Endothelial cell of umbilical vein (primary cell): ENCODE data around the gene FYB1.

Experiments used
- CTCF ChIP-seq, 2 donors: IDR thresholded peaks; 1 replicate in 1 of 2; 2 replicates in 1 of 2; pipeline ENCODE4 v1.5.1; 2011; ENCODE audit warnings: low read length in 2 of 2, mild to moderate bottlenecking in 2 of 2, moderate library complexity in 2 of 2, control low read depth in 1 of 2, inconsistent platforms in 1 of 2, low read depth in 1 of 2; ENCODE audit not compliant: insufficient read depth in 1 of 2; ENCODE audit errors: extremely low read depth in 1 of 2
- EZH2 ChIP-seq: IDR thresholded peaks from 2 replicates; pipeline ENCODE4 v1.6.1; 2012; ENCODE audit warnings: borderline replicate concordance, low read depth, mild to moderate bottlenecking, moderate library complexity, low read length, inconsistent platforms; ENCODE audit not compliant: severe bottlenecking
- MAX ChIP-seq: IDR thresholded peaks from 2 replicates; pipeline ENCODE4 v1.6.1; 2011; ENCODE audit not compliant: insufficient read depth, insufficient read length
- MYC ChIP-seq: IDR thresholded peaks from one replicate; pipeline ENCODE4 v1.6.1; 2011; ENCODE audit warnings: mild to moderate bottlenecking, low read depth, low read length
- POLR2A ChIP-seq: IDR thresholded peaks from 2 replicates; pipeline ENCODE4 v1.6.1; 2012; ENCODE audit warnings: low read depth, mild to moderate bottlenecking, control low read depth, low read length
- POLR2AphosphoS5 ChIP-seq: IDR thresholded peaks from 2 replicates; pipeline ENCODE4 v1.6.1; 2012; ENCODE audit warnings: low read depth, mild to moderate bottlenecking, control low read depth, low read length, moderate library complexity; ENCODE audit not compliant: insufficient read depth

DNA sequence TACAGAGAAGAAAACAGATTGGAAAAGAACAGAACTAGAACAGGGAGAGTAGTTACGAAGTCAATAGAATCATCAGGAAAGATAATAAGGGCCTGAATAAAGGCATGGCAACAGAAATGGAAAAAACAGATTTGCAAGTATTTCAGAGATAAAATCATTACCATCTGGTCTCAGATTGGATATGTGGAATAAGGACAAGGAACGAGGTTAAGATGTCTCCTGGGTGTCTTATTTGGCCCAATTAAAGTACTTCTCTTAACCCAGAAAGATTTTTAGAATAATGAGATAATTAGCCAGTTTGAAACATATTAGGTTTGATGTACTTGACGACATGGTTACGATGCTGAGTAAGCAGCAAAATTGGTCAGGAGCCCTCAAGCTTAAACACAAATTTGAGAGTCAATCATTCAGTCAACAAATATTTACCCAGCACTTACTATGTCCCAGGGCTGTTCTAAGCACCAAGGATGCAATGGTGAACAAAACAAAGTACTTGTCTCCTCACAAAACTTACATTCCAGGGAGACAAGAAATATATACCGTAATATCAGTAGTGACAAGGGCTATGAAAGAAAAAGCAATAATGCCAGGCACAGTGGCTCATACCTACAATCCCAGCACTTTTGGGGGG lies 163.5 kb downstream of the FYB1 start:
- no peak for TF ChIP-seq MAX
- TF ChIP-seq POLR2AphosphoS5 = no peak
- no peak for TF ChIP-seq POLR2A
- TF ChIP-seq CTCF (IDR thresholded peaks at IDR 0.05; ENCODE audit: extremely low read depth in 1 of 2, insufficient read depth in 1 of 2, low read depth in 1 of 2, low read length in 2 of 2) = no peak
- TF ChIP-seq EZH2 = no peak
- no peak for TF ChIP-seq MYC
